Memory B cell (primary cell): ENCODE data around the gene ST7.

Experiments used
- ATAC-seq: fragments of 150-1000 bp; cut with Tn5 transposase; 2 replicates; pipeline ENCODE4 v1.10.0; 2021; ENCODE audit warnings: low read depth, mild to moderate bottlenecking, moderate library complexity
- DNase-seq, 2 donors: peaks; one replicate each; pipeline ENCODE4 v3.0.0; 2022; ENCODE audit warnings: low spot score in 2 of 2
- H3K27ac Mint-ChIP-seq: one replicate; pipeline ENCODE4 v1.8.0; 2022; ENCODE audit warnings: mild to moderate bottlenecking, moderate library complexity, mixed read lengths
- H3K27me3 Mint-ChIP-seq: one replicate; pipeline ENCODE4 v1.8.0; 2022; ENCODE audit warnings: mixed read lengths
- H3K36me3 Mint-ChIP-seq: one replicate; pipeline ENCODE4 v1.8.0; 2022; ENCODE audit warnings: mild to moderate bottlenecking, mixed read lengths
- H3K4me1 Mint-ChIP-seq: one replicate; pipeline ENCODE4 v1.8.0; 2022; ENCODE audit warnings: mixed read lengths
- H3K4me3 Mint-ChIP-seq: one replicate; pipeline ENCODE4 v1.8.0; 2022; ENCODE audit warnings: mild to moderate bottlenecking, moderate library complexity, mixed read lengths
- H3K9me3 Mint-ChIP-seq: one replicate; pipeline ENCODE4 v1.8.0; 2022; ENCODE audit warnings: mixed read lengths

Gene ST7

DNA sequence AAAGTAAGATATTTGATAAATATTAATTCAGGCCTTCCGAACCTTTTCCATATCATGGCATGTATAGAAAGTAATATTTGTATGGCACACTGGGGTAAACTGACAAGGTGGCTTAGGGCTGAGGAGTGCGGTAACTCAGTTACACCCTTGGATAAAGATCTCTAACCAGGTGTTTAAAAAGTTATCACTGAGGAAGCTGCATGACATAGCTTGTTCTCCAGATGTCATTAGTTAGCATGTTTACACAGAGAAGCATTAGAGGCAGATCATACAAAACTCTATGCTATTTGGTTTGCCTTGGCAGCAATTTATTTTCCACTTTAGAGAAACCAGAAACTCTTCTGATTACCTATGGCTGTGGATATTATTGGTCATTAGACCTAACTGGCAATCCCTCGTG, 118.2 kb downstream of the ST7 start:
- H3K4me1 Mint-ChIP-seq, result peaks cover 9% of the 10 kb centered on the region
- DNase-seq (no peak), ATAC-seq (no peak)
- H3K27me3 Mint-ChIP-seq, result no peaks in the 10 kb centered on the region
- H3K4me3 Mint-ChIP-seq, result no peak overlapping the region
- H3K9me3 Mint-ChIP-seq, result peaks cover 3% of the 10 kb centered on the region
- H3K36me3 Mint-ChIP-seq, result peaks cover 3% of the 10 kb centered on the region
- no peak overlapping the region for H3K27ac Mint-ChIP-seq

DNA sequence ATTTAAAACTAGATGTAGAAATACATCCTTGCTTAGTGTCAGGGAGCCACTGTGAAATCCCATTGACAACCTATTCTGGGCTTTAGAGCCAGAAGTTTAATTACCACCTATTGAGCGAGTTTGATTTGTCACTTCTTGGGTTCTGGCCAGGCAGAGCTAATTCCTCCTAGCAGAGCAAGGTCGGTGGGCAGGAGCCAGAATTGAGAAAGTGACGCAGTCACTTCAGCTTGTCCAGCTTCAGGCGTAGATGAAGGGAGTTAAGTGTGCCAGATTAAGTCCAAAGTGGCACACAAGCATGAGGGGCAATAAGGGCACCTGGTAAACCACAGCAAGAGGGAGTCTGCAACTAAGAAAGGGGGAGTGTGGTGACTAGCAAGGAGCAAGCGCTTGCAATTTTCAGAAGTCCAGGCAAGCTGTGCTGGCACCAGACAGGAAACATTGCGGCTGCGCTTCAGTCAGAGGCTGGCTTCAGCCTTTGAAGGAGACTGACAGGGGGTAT, 119.4 kb downstream of the ST7 start:
- peaks cover 3% of the 10 kb centered on the region for H3K9me3 Mint-ChIP-seq
- no peak overlapping the region for H3K27ac Mint-ChIP-seq
- no peak for DNase-seq
- no peak for ATAC-seq
- no peaks in the 10 kb centered on the region for H3K27me3 Mint-ChIP-seq
- no peak overlapping the region for H3K4me3 Mint-ChIP-seq
- peaks cover 6% of the 10 kb centered on the region for H3K4me1 Mint-ChIP-seq
- peaks cover 3% of the 10 kb centered on the region for H3K36me3 Mint-ChIP-seq

- Mint-ChIP-seq H3K27me3 (no peaks in the 10 kb centered on the region), H3K4me3 (no peak overlapping the region), H3K36me3 (peaks cover 3% of the 10 kb centered on the region), H3K27ac (no peak overlapping the region), H3K4me1 (peaks cover 3% of the 10 kb centered on the region), H3K9me3 (peaks cover 3% of the 10 kb centered on the region)
- DNase-seq (no peak), ATAC-seq (no peak)
Measured at GRCh38 chr7:117074378-117074777, 121.1 kb downstream of the ST7 start.

- H3K27me3 Mint-ChIP-seq, result no peaks in the 10 kb centered on the region
- peaks cover 3% of the 10 kb centered on the region for H3K36me3 Mint-ChIP-seq
- peaks cover 3% of the 10 kb centered on the region for H3K9me3 Mint-ChIP-seq
- peaks cover 3% of the 10 kb centered on the region for H3K4me1 Mint-ChIP-seq
- no peak overlapping the region for H3K4me3 Mint-ChIP-seq
- ATAC-seq (no peak), DNase-seq (no peak)
- H3K27ac Mint-ChIP-seq, result no peak overlapping the region
Measured at GRCh38 chr7:117075934-117076333, 122.6 kb downstream of the ST7 start.

DNA sequence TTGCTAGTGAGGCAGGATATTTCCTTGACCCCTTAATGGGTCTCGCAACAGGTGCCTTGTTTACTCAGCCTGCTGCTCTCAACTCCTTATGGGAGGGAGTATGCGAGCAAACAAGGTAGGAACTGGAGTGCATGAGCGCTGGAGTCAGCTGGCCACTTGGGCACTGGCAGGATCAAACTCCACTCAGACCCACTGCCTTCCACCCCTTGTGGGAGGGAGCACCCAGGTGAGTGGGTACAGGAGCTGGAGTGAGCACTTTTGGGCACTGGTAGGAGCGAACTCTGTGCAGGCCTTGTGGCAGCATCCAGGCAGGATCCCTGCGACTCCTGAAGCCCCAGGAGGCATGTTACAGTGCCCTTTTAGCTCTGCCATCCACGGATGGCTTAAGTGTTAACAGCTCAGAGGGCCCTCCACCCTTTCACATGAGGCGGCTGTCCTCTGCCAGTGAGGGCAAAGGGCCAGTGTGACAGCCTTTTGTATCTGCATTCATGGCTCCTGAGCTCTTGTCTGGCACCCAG, 123.2 kb downstream of the ST7 start:
- Mint-ChIP-seq H3K4me1 (peaks cover 3% of the 10 kb centered on the region), H3K9me3 (peaks cover 3% of the 10 kb centered on the region), H3K27me3 (no peaks in the 10 kb centered on the region), H3K4me3 (no peak overlapping the region), H3K27ac (no peak overlapping the region), H3K36me3 (peaks cover 3% of the 10 kb centered on the region)
- ATAC-seq (no peak), DNase-seq (no peak)

GRCh38 chr7:117077658-117078057, 124.4 kb downstream of the ST7 start:
- H3K4me3 Mint-ChIP-seq, result no peak overlapping the region
- DNase-seq, result no peak
- peaks cover 3% of the 10 kb centered on the region for H3K36me3 Mint-ChIP-seq
- H3K27me3 Mint-ChIP-seq, result no peaks in the 10 kb centered on the region
- peaks cover 2% of the 10 kb centered on the region for H3K4me1 Mint-ChIP-seq
- H3K27ac Mint-ChIP-seq, result no peak overlapping the region
- H3K9me3 Mint-ChIP-seq, result peaks cover 3% of the 10 kb centered on the region
- no peak for ATAC-seq

DNA sequence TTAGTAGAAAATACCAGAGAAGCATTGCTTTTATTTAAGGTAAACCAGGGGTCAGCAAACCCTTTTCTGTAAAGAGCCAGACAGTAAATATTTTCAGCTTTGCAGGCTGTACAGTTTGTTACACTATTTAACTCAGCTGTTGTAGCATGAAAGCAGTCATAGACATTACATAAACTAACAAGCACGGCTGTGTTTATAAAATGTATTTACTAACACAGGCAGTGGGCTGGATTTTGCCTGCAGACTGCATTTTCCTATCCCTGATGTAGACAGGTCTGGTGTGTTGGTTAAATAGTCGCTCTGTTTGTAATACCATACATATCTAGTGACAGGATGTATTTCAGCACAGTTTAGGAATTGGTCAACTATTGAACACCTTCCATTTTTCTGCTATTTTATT, 129.3 kb downstream of the ST7 start:
- H3K4me1 Mint-ChIP-seq, result peaks cover 8% of the 10 kb centered on the region
- no peaks in the 10 kb centered on the region for H3K9me3 Mint-ChIP-seq
- H3K27me3 Mint-ChIP-seq, result no peaks in the 10 kb centered on the region
- no peaks in the 10 kb centered on the region for H3K36me3 Mint-ChIP-seq
- ATAC-seq (no peak), DNase-seq (no peak)
- H3K4me3 Mint-ChIP-seq, result no peak overlapping the region
- H3K27ac Mint-ChIP-seq, result no peak overlapping the region

DNA sequence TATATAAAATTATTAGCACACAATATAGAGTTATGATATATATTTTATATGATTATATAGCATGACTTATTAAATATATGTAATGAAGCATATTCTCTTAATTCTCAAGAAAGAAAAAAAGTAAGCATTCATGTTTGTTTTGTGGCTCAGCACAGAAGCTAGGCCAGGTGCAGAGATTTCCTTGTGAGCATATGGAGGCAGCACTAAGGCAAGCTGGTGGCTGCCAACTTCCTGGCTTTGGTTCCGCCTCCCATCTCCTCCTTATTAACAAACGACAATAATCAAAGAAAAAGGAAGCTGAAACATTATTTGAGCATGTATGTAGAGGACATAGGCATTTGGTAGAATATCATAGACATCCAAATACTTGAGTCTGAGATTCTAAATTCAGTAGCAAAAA, 130.3 kb downstream of the ST7 start:
- no peak for DNase-seq
- Mint-ChIP-seq H3K9me3 (no peaks in the 10 kb centered on the region), H3K4me3 (no peak overlapping the region), H3K4me1 (peaks cover 13% of the 10 kb centered on the region), H3K36me3 (no peaks in the 10 kb centered on the region), H3K27me3 (no peaks in the 10 kb centered on the region), H3K27ac (no peak overlapping the region)
- no peak for ATAC-seq

DNA sequence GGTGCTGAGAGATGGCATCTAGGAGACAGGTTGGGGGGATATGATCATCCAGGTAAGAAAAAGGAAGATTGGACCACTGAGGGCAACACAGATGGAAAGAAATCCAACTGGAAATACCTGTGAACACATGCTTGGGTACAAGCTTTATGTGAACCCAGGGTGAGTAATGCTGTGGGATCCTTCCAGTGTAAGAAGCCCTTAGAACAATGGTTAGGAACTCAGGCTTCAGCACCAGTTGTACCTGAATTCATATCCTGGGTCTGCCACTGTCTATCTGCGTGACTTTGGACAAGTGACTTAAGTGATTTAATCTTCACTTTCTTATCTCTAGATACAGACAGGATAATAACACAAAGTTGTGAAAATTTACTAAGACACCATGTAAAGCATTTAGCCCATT, 131.0 kb downstream of the ST7 start:
- DNase-seq (no peak), ATAC-seq (no peak)
- H3K36me3 Mint-ChIP-seq, result no peaks in the 10 kb centered on the region
- no peak overlapping the region for H3K27ac Mint-ChIP-seq
- peaks cover 13% of the 10 kb centered on the region for H3K4me1 Mint-ChIP-seq
- no peaks in the 10 kb centered on the region for H3K9me3 Mint-ChIP-seq
- H3K27me3 Mint-ChIP-seq, result no peaks in the 10 kb centered on the region
- no peak overlapping the region for H3K4me3 Mint-ChIP-seq

- Mint-ChIP-seq H3K36me3 (no peaks in the 10 kb centered on the region), H3K27ac (no peak overlapping the region), H3K9me3 (no peaks in the 10 kb centered on the region), H3K4me1 (peaks cover 14% of the 10 kb centered on the region), H3K4me3 (no peak overlapping the region), H3K27me3 (no peaks in the 10 kb centered on the region)
- no peak for ATAC-seq
- no peak for DNase-seq
Measured at GRCh38 chr7:117085275-117085674, 132.0 kb downstream of the ST7 start.

- ATAC-seq, result no peak
- H3K27ac Mint-ChIP-seq, result no peak overlapping the region
Measured at GRCh38 chr7:117085769-117086463, 132.6 kb downstream of the ST7 start.

GRCh38 chr7:117086788-117087187, 133.5 kb downstream of the ST7 start:
- H3K27me3 Mint-ChIP-seq, result no peaks in the 10 kb centered on the region
- H3K4me1 Mint-ChIP-seq, result peaks cover 19% of the 10 kb centered on the region
- DNase-seq (no peak), ATAC-seq (no peak)
- H3K27ac Mint-ChIP-seq, result no peak overlapping the region
- H3K9me3 Mint-ChIP-seq, result no peaks in the 10 kb centered on the region
- H3K36me3 Mint-ChIP-seq, result no peaks in the 10 kb centered on the region
- H3K4me3 Mint-ChIP-seq, result no peak overlapping the region

More at GRCh38 chr7:117085769-117086463, 132.6 kb downstream of the ST7 start:
- Mint-ChIP-seq H3K36me3 (no peaks in the 10 kb centered on the region), H3K27me3 (no peaks in the 10 kb centered on the region), H3K4me1 (peaks cover 17% of the 10 kb centered on the region), H3K9me3 (no peaks in the 10 kb centered on the region), H3K4me3 (no peak overlapping the region)
- DNase-seq, result no peak

GRCh38 chr7:117087639-117088396, 134.5 kb downstream of the ST7 start:
- Mint-ChIP-seq H3K4me1 (peaks cover 22% of the 10 kb centered on the region), H3K27me3 (no peaks in the 10 kb centered on the region), H3K36me3 (no peaks in the 10 kb centered on the region), H3K4me3 (no peak overlapping the region), H3K9me3 (no peaks in the 10 kb centered on the region), H3K27ac (no peak overlapping the region)
- ATAC-seq (no peak), DNase-seq (no peak)

GRCh38 chr7:117088623-117089194, 135.4 kb downstream of the ST7 start:
- Mint-ChIP-seq H3K27me3 (no peaks in the 10 kb centered on the region), H3K4me1 (peaks cover 21% of the 10 kb centered on the region), H3K9me3 (no peaks in the 10 kb centered on the region), H3K36me3 (no peaks in the 10 kb centered on the region), H3K4me3 (no peak overlapping the region), H3K27ac (no peak overlapping the region)
- no peak for ATAC-seq
- DNase-seq, result no peak
